Liver (tissue), 9 donors: Measurements from ENCODE around the gene ACOT9. TPM values are rescaled to one million over a fixed set of nuclear protein-coding genes. Genes with fewer than 3 reads are reported as not detected.
"Not testable (repeated sequence)": the region's sequence is repeated elsewhere in the genome, so short reads cannot be mapped to it uniquely, and the experiment has no call there.

Experiments
- DNase-seq: peaks from one replicate; pipeline ENCODE4 v3.0.0-alpha.2; 2017; ENCODE audit warnings: low spot score
- H3K27ac ChIP-seq, 2 donors: one replicate each; pipeline ENCODE4 v1.7.0; 2013; ENCODE audit warnings: inconsistent platforms in 2 of 2, low read length in 2 of 2, control low read depth in 1 of 2, low read depth in 1 of 2, mild to moderate bottlenecking in 1 of 2
- H3K27me3 ChIP-seq, 4 donors: one replicate each; pipeline versions ENCODE4 v1.6.1 to v1.7.0; 2013; ENCODE audit warnings: low read length in 3 of 4, inconsistent platforms in 1 of 4, mild to moderate bottlenecking in 1 of 4, moderate library complexity in 1 of 4; ENCODE audit not compliant: control insufficient read depth in 4 of 4, insufficient read depth in 4 of 4
- H3K36me3 ChIP-seq, 4 donors: one replicate each; pipeline versions ENCODE4 v1.6.1 to v1.7.0; 2013; ENCODE audit warnings: low read length in 3 of 4, mild to moderate bottlenecking in 3 of 4, low read depth in 1 of 4, moderate library complexity in 1 of 4; ENCODE audit not compliant: control insufficient read depth in 4 of 4, insufficient read depth in 3 of 4
- H3K4me1 ChIP-seq, 4 donors: one replicate each; pipeline versions ENCODE4 v1.6.1 to v1.7.0; 2013; ENCODE audit warnings: low read length in 3 of 4, mild to moderate bottlenecking in 3 of 4, moderate library complexity in 1 of 4; ENCODE audit not compliant: control insufficient read depth in 4 of 4, insufficient read depth in 4 of 4
- H3K4me3 ChIP-seq, 3 donors: one replicate each; pipeline versions ENCODE4 v1.6.1 to v1.7.0; 2013; ENCODE audit warnings: low read length in 3 of 3, control low read depth in 1 of 3, low read depth in 1 of 3, mild to moderate bottlenecking in 1 of 3
- H3K9ac ChIP-seq, 2 donors: one replicate each; pipeline ENCODE4 v1.7.0; 2013; ENCODE audit warnings: low read length in 2 of 2, mild to moderate bottlenecking in 2 of 2, moderate library complexity in 2 of 2, control low read depth in 1 of 2, low read depth in 1 of 2
- H3K9me3 ChIP-seq, 4 donors: one replicate each; pipeline versions ENCODE4 v1.6.1 to v1.7.0; 2013; ENCODE audit warnings: low read length in 3 of 4; ENCODE audit not compliant: control insufficient read depth in 4 of 4
- ATF3 ChIP-seq: IDR thresholded peaks from 2 replicates; pipeline ENCODE4 v1.6.1; 2016; ENCODE audit warnings: antibody characterized with exemption
- CTCF ChIP-seq: fragments of 150-350 bp; IDR thresholded peaks from 2 replicates; pipeline ENCODE4 v1.5.1; 2017; ENCODE audit warnings: improper control_type of control experiment, low read depth, low read length; ENCODE audit not compliant: missing input control
- EGR1 ChIP-seq, 2 donors: IDR thresholded peaks; 2 replicates each; pipeline ENCODE4 v1.6.1; 2016 to 2018; ENCODE audit warnings: antibody characterized with exemption in 2 of 2, low read depth in 2 of 2
- FOXA1 ChIP-seq: IDR thresholded peaks from 2 replicates; pipeline ENCODE4 v1.6.1; 2016; ENCODE audit warnings: antibody characterized with exemption
- GABPA ChIP-seq, 2 donors: IDR thresholded peaks in 1 of 2; conservative IDR thresholded peaks in 1 of 2; 2 replicates each; pipeline ENCODE4 v1.6.1; 2016; ENCODE audit warnings: antibody characterized with exemption in 2 of 2, mild to moderate bottlenecking in 1 of 2, moderate library complexity in 1 of 2
- HNF4A ChIP-seq, 2 donors: conservative IDR thresholded peaks; 2 replicates each; pipeline ENCODE4 v1.6.1; 2016; ENCODE audit warnings: antibody characterized with exemption in 2 of 2, mild to moderate bottlenecking in 2 of 2
- HNF4G ChIP-seq: IDR thresholded peaks from 2 replicates; pipeline ENCODE4 v1.6.1; 2016; ENCODE audit warnings: antibody characterized with exemption
- NR2F2 ChIP-seq: IDR thresholded peaks from 2 replicates; pipeline ENCODE4 v1.6.1; 2016; ENCODE audit warnings: antibody characterized with exemption
- RAD21 ChIP-seq, 2 donors: IDR thresholded peaks; 2 replicates each; pipeline ENCODE4 v1.6.1; 2016; ENCODE audit warnings: antibody characterized with exemption in 2 of 2, mild to moderate bottlenecking in 2 of 2
- RXRA ChIP-seq, 2 donors: IDR thresholded peaks; 2 replicates each; pipeline ENCODE4 v1.6.1; 2017 to 2018; ENCODE audit warnings: antibody characterized with exemption in 2 of 2, mild to moderate bottlenecking in 1 of 2
- SP1 ChIP-seq: IDR thresholded peaks from 2 replicates; pipeline ENCODE4 v1.6.1; 2018; ENCODE audit warnings: antibody characterized with exemption, mild to moderate bottlenecking
- YY1 ChIP-seq: IDR thresholded peaks from 2 replicates; pipeline ENCODE4 v1.6.1; 2016; ENCODE audit warnings: antibody characterized with exemption, mild to moderate bottlenecking
- WGBS: extraction: QIAGEN DNeasy Blood & Tissue Kit; methylation state at CpG from one replicate; pipeline ENCODE4 v1.1.7; 2013; 5-methylcytosine and 5-hydroxymethylcytosine counted together
- polyA plus RNA-seq, 2 donors: library from polyadenylated mRNA; stranded (reverse) in 1 of 2; unstranded in 1 of 2; fragments of 200-250 nt in 1 of 2; fragments of >200 nt in 1 of 2; fragmentation: Nextera tagmentation in 1 of 2; extraction: Ambion mirVana in 1 of 2; gene quantifications; one replicate each; pipeline versions ENCODE4 v1.2.1 to v1.2.3, GENCODE V29; 2013 to 2015
- total RNA-seq, 2 donors: library from RNA; depleted of rRNA; stranded (reverse); fragments of >200 nt; gene quantifications; one replicate each; pipeline ENCODE4 v1.2.3, GENCODE V29; 2014
- TF ChIP-seq, protein P1 (sequence below): IDR thresholded peaks from 2 replicates; pipeline ENCODE4 v1.6.1; 2016; ENCODE audit warnings: antibody characterized with exemption
- donor health status: healthy.
- donor health status: healthy.
- donor health status: healthy.
- donor health status: healthy.
- donor health status: healthy.

ACOT9 gene
- total and polyA plus RNA-seq, 4 donors, result 9.3 to 16.3 (median 11.6) TPM

GRCh38 chrX:23776363-23776762, 33.3 kb upstream of the ACOT9 start:
- Histone ChIP-seq H3K27me3 (no peaks in the 10 kb centered on the region), H3K4me3 (no peak overlapping the region), H3K27ac (no peak overlapping the region), H3K36me3 (no peaks in the 10 kb centered on the region), H3K4me1 (peaks cover 0 to 4% (median 1%) of the 10 kb centered on the region in 4 donors), H3K9ac (no peak overlapping the region), H3K9me3 (no peaks in the 10 kb centered on the region)
- TF ChIP-seq HNF4A (conservative IDR thresholded peaks at IDR 0.05) (no peak), CTCF (no peak), FOXA1 (no peak), RAD21 (IDR thresholded peaks at IDR 0.05) (no peak), NR2F2 (no peak), EGR1 (IDR thresholded peaks at IDR 0.05; ENCODE audit: low read depth in 2 of 2) (no peak), ATF3 (no peak), RXRA (IDR thresholded peaks at IDR 0.05) (no peak), HNF4G (no peak), SP1 (no peak), YY1 (no peak)
- TF ChIP-seq, protein P1, sequence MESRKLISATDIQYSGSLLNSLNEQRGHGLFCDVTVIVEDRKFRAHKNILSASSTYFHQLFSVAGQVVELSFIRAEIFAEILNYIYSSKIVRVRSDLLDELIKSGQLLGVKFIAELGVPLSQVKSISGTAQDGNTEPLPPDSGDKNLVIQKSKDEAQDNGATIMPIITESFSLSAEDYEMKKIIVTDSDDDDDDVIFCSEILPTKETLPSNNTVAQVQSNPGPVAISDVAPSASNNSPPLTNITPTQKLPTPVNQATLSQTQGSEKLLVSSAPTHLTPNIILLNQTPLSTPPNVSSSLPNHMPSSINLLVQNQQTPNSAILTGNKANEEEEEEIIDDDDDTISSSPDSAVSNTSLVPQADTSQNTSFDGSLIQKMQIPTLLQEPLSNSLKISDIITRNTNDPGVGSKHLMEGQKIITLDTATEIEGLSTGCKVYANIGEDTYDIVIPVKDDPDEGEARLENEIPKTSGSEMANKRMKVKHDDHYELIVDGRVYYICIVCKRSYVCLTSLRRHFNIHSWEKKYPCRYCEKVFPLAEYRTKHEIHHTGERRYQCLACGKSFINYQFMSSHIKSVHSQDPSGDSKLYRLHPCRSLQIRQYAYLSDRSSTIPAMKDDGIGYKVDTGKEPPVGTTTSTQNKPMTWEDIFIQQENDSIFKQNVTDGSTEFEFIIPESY, result no peak
- WGBS, result 96% methylated on average over 3 of the region's 3 CpGs
- DNase-seq, result no peak

DNA sequence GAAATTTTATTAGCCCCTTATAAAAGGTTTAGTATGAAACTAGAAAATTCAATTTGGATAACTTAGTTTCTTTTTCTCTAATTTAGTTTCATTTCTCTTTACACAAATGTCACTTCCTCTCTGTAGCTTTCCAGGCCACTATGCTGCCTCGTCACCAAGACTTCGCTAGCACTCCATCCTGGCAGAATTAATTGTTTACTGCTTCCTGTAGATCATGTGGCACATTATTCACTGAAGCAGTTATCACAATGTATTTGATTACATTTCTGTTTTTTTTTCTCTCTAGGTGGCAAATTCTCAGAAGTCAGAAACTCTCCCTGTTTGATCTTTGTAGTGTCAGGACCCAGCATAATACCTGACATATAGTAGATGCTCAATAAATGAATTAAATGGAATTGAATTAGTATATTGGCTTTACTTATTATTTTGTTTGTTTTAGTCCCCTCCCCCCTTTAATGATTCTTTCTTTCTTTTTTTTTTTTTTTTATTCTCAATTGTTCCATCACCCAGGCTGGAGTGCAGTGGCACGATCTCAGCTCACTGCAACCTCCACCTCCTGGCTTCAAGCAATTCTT, 30.6 kb upstream of the ACOT9 start:
- Histone ChIP-seq H3K9me3 (no peaks in the 10 kb centered on the region), H3K4me3 (no peak overlapping the region), H3K4me1 (peaks cover 0 to 18% (median 8%) of the 10 kb centered on the region in 4 donors), H3K27ac (peak overlapping the region; percentile 78 to 90), H3K27me3 (no peaks in the 10 kb centered on the region), H3K9ac (peak overlapping the region; percentile 10 to 63), H3K36me3 (no peaks in the 10 kb centered on the region)
- WGBS, result 38% methylated on average over 3 of the region's 3 CpGs
- TF ChIP-seq EGR1 (IDR thresholded peaks at IDR 0.05; ENCODE audit: low read depth in 2 of 2), result no peak
- TF ChIP-seq GABPA (IDR thresholded peaks at IDR 0.05 in 1 of 2, conservative IDR thresholded peaks at IDR 0.05 in 1 of 2), result peak in 1 of 2 donors; percentile 8
- DNase-seq, result no peak

- WGBS, result 52% methylated on average over 7 of the region's 7 CpGs
- peak overlapping the region in 1 of 2 donors; percentile 31 for H3K27ac ChIP-seq
- peak in 1 of 2 donors; percentile 8 for TF ChIP-seq RXRA (IDR thresholded peaks at IDR 0.05)
- TF ChIP-seq HNF4A (conservative IDR thresholded peaks at IDR 0.05), result peak; percentile 39 to 42
- peak; percentile 19 for TF ChIP-seq SP1
Measured at GRCh38 chrX:23771086-23771485, 28.0 kb upstream of the ACOT9 start.

More at GRCh38 chrX:23771086-23771485, 28.0 kb upstream of the ACOT9 start:
- not testable (repeated sequence) for H3K9ac ChIP-seq, DNase-seq, H3K27me3 ChIP-seq, H3K4me3 ChIP-seq, H3K9me3 ChIP-seq, H3K36me3 ChIP-seq
- peaks cover 0 to 18% (median 8%) of the 10 kb centered on the region in 4 donors for H3K4me1 ChIP-seq
